A673 (cell line): ENCODE data around the gene UXT.

Experiments used
- EZH2 ChIP-seq: fragments of 200-600 bp; sonication (generic); IDR thresholded peaks from 2 replicates; pipeline ENCODE4 v1.6.1; 2017; ENCODE audit warnings: borderline replicate concordance, low read depth, mild to moderate bottlenecking, mixed read lengths, antibody characterized with exemption, low read length; ENCODE audit not compliant: poor library complexity, severe bottlenecking
- TF ChIP-seq, protein P1 (sequence below): fragments of 300-800, 200-600 bp; sonication (generic); conservative IDR thresholded peaks from 2 replicates; pipeline ENCODE4 v1.5.1; 2017; ENCODE audit warnings: low read depth, mild to moderate bottlenecking, antibody characterized with exemption, low read length, moderate library complexity, mixed read lengths

GRCh38 chrX:47659421-47659726 lies 394 bp upstream of the UXT start:
- TF ChIP-seq, protein P1, sequence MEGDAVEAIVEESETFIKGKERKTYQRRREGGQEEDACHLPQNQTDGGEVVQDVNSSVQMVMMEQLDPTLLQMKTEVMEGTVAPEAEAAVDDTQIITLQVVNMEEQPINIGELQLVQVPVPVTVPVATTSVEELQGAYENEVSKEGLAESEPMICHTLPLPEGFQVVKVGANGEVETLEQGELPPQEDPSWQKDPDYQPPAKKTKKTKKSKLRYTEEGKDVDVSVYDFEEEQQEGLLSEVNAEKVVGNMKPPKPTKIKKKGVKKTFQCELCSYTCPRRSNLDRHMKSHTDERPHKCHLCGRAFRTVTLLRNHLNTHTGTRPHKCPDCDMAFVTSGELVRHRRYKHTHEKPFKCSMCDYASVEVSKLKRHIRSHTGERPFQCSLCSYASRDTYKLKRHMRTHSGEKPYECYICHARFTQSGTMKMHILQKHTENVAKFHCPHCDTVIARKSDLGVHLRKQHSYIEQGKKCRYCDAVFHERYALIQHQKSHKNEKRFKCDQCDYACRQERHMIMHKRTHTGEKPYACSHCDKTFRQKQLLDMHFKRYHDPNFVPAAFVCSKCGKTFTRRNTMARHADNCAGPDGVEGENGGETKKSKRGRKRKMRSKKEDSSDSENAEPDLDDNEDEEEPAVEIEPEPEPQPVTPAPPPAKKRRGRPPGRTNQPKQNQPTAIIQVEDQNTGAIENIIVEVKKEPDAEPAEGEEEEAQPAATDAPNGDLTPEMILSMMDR = no peak
- TF ChIP-seq EZH2 = no peak
